Measurements from ENCODE around the gene ARFGEF3.

- TF ChIP-seq CTCF (IDR thresholded peaks at IDR 0.05) (no peak), POLR2A (IDR thresholded peaks at IDR 0.05) (no peak)
These were observed 65.6 kb downstream of the ARFGEF3 start for GRCh38 chr6:138227316-138227781.
